Right lobe of liver (tissue), 6 donors: ENCODE measurements around the gene MBP. TPM values are rescaled to one million over a fixed set of nuclear protein-coding genes. Genes with fewer than 3 reads are reported as not detected.
A peak's percentile ranks its signal among the peaks of the same experiment; 100 is the strongest.

Source experiments
- ATAC-seq, 4 donors: fragments of 200-7000 bp; cut with Tn5 transposase; one replicate each; pipeline ENCODE4 v1.9.1; 2020; ENCODE audit warnings: mild to moderate bottlenecking in 4 of 4, moderate library complexity in 4 of 4
- DNase-seq, 3 donors: peaks; one replicate each; pipeline ENCODE4 v3.0.0-alpha.2; 2020
- H3K27ac ChIP-seq, 3 donors: fragments of 200-600 bp; one replicate each; pipeline ENCODE4 v1.8.0; 2022
- H3K27me3 ChIP-seq, 2 donors: fragments of 200-600 bp; one replicate each; pipeline ENCODE4 v1.8.0; 2022
- H3K36me3 ChIP-seq, 4 donors: fragments of 200-600 bp; sonication (generic) in 1 of 4; one replicate each; pipeline versions ENCODE4 v1.5.1 to v1.8.0; 2017 to 2022; ENCODE audit warnings: control low read depth in 1 of 4
- H3K4me1 ChIP-seq, 4 donors: fragments of 200-600 bp; sonication (generic) in 1 of 4; one replicate each; pipeline versions ENCODE4 v1.5.1 to v1.8.0; 2017 to 2022; ENCODE audit warnings: control low read depth in 1 of 4
- H3K4me3 ChIP-seq, 3 donors: fragments of 200-600 bp; one replicate each; pipeline ENCODE4 v1.8.0; 2022
- H3K9me3 ChIP-seq, 4 donors: fragments of 200-600 bp; sonication (generic) in 1 of 4; one replicate each; pipeline versions ENCODE4 v1.5.1 to v1.8.0; 2017 to 2022; ENCODE audit warnings: control low read depth in 1 of 4
- POLR2A ChIP-seq: fragments of 450-650 bp; IDR thresholded peaks from one replicate; pipeline ENCODE4 v1.6.1; 2017; ENCODE audit warnings: antibody characterized with exemption, mild to moderate bottlenecking
- WGBS: methylation state at CpG from one replicate; pipeline ENCODE4 v1.1.6; 2018; ENCODE audit warnings: low coverage, low lambda C conversion rate; ENCODE audit not compliant: insufficient coverage; ENCODE audit errors: missing lambda C conversion rate; 5-methylcytosine and 5-hydroxymethylcytosine counted together
- intact Hi-C, 2 donors: fragments of 100-400 bp; cut with DNase I; formaldehyde crosslinking; loops; one replicate each; pipeline versions ENCODE4 v1.11.2 to v1.14.1; 2022
- total RNA-seq, 6 experiments: library from RNA; depleted of rRNA in 2 of 6; stranded (reverse); fragments of >200 nt in 2 of 6; fragmentation: NEBNext Ultra II Directional in 3 of 6; extraction: Animal tissue kit (Norgen Biotek cat#: 25700) in 3 of 6; gene quantifications; one replicate each; pipeline versions ENCODE4 v1.1.0 to v1.2.4, GENCODE V29; 2016 to 2023
- TF ChIP-seq, protein P1 (sequence below), 4 donors: fragments of 200-600 bp in 3 of 4; fragments of 450-650 bp in 1 of 4; IDR thresholded peaks; one replicate each; pipeline versions ENCODE4 v1.5.1 to v1.8.0; 2016 to 2022; ENCODE audit warnings: antibody characterized with exemption in 4 of 4, mild to moderate bottlenecking in 2 of 4
- donor health status: DM: no; HTN: yes; CAD: no.
- donor health status: DM: no; HTN: no; CAD: no.
- donor health status: DM: no; HTN: no; CAD: no.
- donor health status: DM: no; HTN: yes; CAD: no.
- donor health status: DM: no; HTN: yes; CAD: no.

The MBP gene
- total RNA-seq, 6 experiments from 2014 or later: 24.0 to 40.8 (median 27.6) TPM

DNA sequence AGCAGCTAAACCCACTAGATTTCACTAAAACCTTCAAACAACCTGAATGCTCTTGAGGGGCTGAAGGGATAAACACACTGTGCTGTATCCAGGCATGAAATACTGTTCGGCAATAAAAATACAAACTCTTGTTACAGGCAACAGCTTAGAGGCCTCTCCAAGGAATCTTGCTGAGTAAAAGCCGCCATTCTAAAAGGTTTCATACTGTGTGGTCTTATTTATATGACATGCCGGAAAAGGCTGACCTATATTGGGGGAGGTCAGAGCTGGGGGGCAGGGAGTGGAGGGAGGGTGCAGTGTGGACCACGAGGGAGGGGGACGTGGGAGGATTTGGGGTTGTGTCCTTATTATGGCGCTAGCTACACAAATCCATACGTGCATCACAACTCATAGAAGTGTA, 136.2 kb downstream of the MBP start:
- no peaks in the 10 kb centered on the region for H3K27me3 ChIP-seq
- 76% methylated on average over 3 of the region's 7 CpGs for WGBS
- no peak overlapping the region for H3K4me3 ChIP-seq
- peaks cover 0 to 8% (median 0%) of the 10 kb centered on the region in 4 donors for H3K4me1 ChIP-seq
- ATAC-seq (no peak), DNase-seq (peak in 1 of 3 donors; percentile 31)
- no peaks in the 10 kb centered on the region for H3K9me3 ChIP-seq
- intact Hi-C loops: no loop called here
- TF ChIP-seq, protein P1, sequence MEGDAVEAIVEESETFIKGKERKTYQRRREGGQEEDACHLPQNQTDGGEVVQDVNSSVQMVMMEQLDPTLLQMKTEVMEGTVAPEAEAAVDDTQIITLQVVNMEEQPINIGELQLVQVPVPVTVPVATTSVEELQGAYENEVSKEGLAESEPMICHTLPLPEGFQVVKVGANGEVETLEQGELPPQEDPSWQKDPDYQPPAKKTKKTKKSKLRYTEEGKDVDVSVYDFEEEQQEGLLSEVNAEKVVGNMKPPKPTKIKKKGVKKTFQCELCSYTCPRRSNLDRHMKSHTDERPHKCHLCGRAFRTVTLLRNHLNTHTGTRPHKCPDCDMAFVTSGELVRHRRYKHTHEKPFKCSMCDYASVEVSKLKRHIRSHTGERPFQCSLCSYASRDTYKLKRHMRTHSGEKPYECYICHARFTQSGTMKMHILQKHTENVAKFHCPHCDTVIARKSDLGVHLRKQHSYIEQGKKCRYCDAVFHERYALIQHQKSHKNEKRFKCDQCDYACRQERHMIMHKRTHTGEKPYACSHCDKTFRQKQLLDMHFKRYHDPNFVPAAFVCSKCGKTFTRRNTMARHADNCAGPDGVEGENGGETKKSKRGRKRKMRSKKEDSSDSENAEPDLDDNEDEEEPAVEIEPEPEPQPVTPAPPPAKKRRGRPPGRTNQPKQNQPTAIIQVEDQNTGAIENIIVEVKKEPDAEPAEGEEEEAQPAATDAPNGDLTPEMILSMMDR (IDR thresholded peaks at IDR 0.05): no peak
- no peak for TF ChIP-seq POLR2A
- H3K36me3 ChIP-seq: no peaks in the 10 kb centered on the region
- H3K27ac ChIP-seq: no peak overlapping the region

DNA sequence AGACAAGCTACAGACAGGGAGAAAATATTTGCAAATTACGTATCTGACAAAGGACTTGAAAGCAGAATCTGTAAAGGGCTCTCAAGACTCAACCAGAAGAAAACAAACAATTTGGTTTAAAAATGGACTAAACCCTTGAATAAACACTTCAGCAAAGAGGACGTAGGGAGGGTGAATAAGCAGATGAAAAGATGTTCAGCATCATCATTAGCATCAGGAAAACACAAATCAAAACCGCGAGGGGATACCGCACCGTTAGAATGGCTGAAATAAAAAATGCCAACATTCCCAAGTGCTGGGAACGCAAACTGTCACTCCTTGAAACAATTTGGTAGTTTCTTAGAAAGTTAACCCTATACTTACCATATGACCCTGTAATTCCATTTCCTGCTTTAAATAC, 136.7 kb downstream of the MBP start:
- ATAC-seq: no peak
- TF ChIP-seq, protein P1 (IDR thresholded peaks at IDR 0.05): no peak
- no peak for TF ChIP-seq POLR2A
- 66% methylated on average over 7 of the region's 7 CpGs for WGBS

GRCh38 chr18:76994086-76994654, 138.4 kb downstream of the MBP start:
- intact Hi-C loops: no loop called here
- WGBS: 55% methylated on average over 8 of the region's 8 CpGs
- DNase-seq (no peak), ATAC-seq (peak in 3 of 4 donors; percentile 30 to 63 (median 51))
- H3K27me3 ChIP-seq: no peaks in the 10 kb centered on the region
- no peak overlapping the region for H3K27ac ChIP-seq
- H3K36me3 ChIP-seq: no peaks in the 10 kb centered on the region
- H3K4me1 ChIP-seq: peaks cover 0 to 8% (median 0%) of the 10 kb centered on the region in 4 donors
- no peaks in the 10 kb centered on the region for H3K9me3 ChIP-seq
- H3K4me3 ChIP-seq: no peak overlapping the region
- TF ChIP-seq POLR2A: no peak
- TF ChIP-seq, protein P1 (IDR thresholded peaks at IDR 0.05): no peak

More for the DNA sequence above, 136.7 kb downstream of the MBP start:
- H3K9me3 ChIP-seq: no peaks in the 10 kb centered on the region
- H3K4me3 ChIP-seq: no peak overlapping the region
- no peaks in the 10 kb centered on the region for H3K27me3 ChIP-seq
- intact Hi-C loops: no loop called here
- H3K36me3 ChIP-seq: no peaks in the 10 kb centered on the region
- no peak overlapping the region for H3K27ac ChIP-seq
- DNase-seq: no peak
- H3K4me1 ChIP-seq: peaks cover 0 to 8% (median 0%) of the 10 kb centered on the region in 4 donors

GRCh38 chr18:76993573-76993972, 139.0 kb downstream of the MBP start:
- DNase-seq (no peak), ATAC-seq (no peak)
- no peaks in the 10 kb centered on the region for H3K36me3 ChIP-seq
- 94% methylated on average over 11 of the region's 11 CpGs for WGBS
- H3K27me3 ChIP-seq: no peaks in the 10 kb centered on the region
- intact Hi-C loops: no loop called here
- no peaks in the 10 kb centered on the region for H3K9me3 ChIP-seq
- TF ChIP-seq POLR2A: no peak
- TF ChIP-seq, protein P1 (IDR thresholded peaks at IDR 0.05): no peak
- no peak overlapping the region for H3K27ac ChIP-seq
- H3K4me3 ChIP-seq: no peak overlapping the region
- peaks cover 0 to 8% (median 0%) of the 10 kb centered on the region in 4 donors for H3K4me1 ChIP-seq

- WGBS: 86% methylated on average over 4 of the region's 6 CpGs
- H3K4me1 ChIP-seq: peaks cover 0 to 8% (median 0%) of the 10 kb centered on the region in 4 donors
- H3K9me3 ChIP-seq: no peaks in the 10 kb centered on the region
- no peak for DNase-seq
- no peaks in the 10 kb centered on the region for H3K36me3 ChIP-seq
- intact Hi-C loops: no loop called here
- H3K27me3 ChIP-seq: no peaks in the 10 kb centered on the region
- H3K4me3 ChIP-seq: no peak overlapping the region
- H3K27ac ChIP-seq: no peak overlapping the region
- no peak for ATAC-seq
- TF ChIP-seq, protein P1 (IDR thresholded peaks at IDR 0.05): no peak
Measured at GRCh38 chr18:76993085-76993382, 139.5 kb downstream of the MBP start.
